HepG2 (cell line): ENCODE measurements around the gene RUSF1. TPM values are rescaled to one million over a fixed set of nuclear protein-coding genes. Genes with fewer than 3 reads are reported as not detected.

ENCODE experiments used
- CBX1 ChIP-seq: IDR thresholded peaks from one replicate; pipeline ENCODE4 v1.6.1; 2016; ENCODE audit warnings: antibody characterized with exemption, low read depth
- DPF2 ChIP-seq: sonication (generic); formaldehyde crosslinking; IDR thresholded peaks from 2 replicates; pipeline ENCODE4 v1.4.0; 2020; ENCODE audit warnings: mild to moderate bottlenecking, low read depth, missing genetic modification reagents, borderline replicate concordance
- ERF ChIP-seq: IDR thresholded peaks from 2 replicates; pipeline ENCODE4 v1.6.1; 2018; ENCODE audit warnings: missing biosample characterization, missing genetic modification reagents
- ETV5 ChIP-seq: IDR thresholded peaks from 2 replicates; pipeline ENCODE4 v1.6.1; 2018; ENCODE audit warnings: missing biosample characterization, missing genetic modification reagents, inconsistent platforms, borderline replicate concordance
- HOXA5 ChIP-seq: sonication (generic); formaldehyde crosslinking; IDR thresholded peaks from 2 replicates; pipeline ENCODE4 v1.4.0; 2020; ENCODE audit warnings: missing genetic modification reagents
- KDM5B ChIP-seq: sonication (generic); formaldehyde crosslinking; IDR thresholded peaks from 2 replicates; pipeline ENCODE4 v1.4.0; 2020; ENCODE audit warnings: missing genetic modification reagents, mild to moderate bottlenecking, borderline replicate concordance
- MTA1 ChIP-seq: sonication (generic); formaldehyde crosslinking; IDR thresholded peaks from 2 replicates; pipeline ENCODE4 v1.4.0; 2020; ENCODE audit warnings: missing genetic modification reagents, mild to moderate bottlenecking, borderline replicate concordance
- NFE2L1 ChIP-seq: sonication (generic); formaldehyde crosslinking; IDR thresholded peaks from 2 replicates; pipeline ENCODE4 v1.4.0; 2020; ENCODE audit warnings: missing genetic modification reagents, mild to moderate bottlenecking, borderline replicate concordance
- PAX8 ChIP-seq: sonication (generic); formaldehyde crosslinking; IDR thresholded peaks from 2 replicates; pipeline ENCODE4 v1.8.0; 2022; ENCODE audit warnings: mild to moderate bottlenecking, missing genetic modification reagents, borderline replicate concordance
- PLSCR1 ChIP-seq: sonication (generic); formaldehyde crosslinking; IDR thresholded peaks from 2 replicates; pipeline ENCODE4 v1.5.0; 2020; ENCODE audit warnings: missing genetic modification reagents, mild to moderate bottlenecking, borderline replicate concordance
- POLR2AphosphoS2 ChIP-seq: IDR thresholded peaks from 2 replicates; pipeline ENCODE4 v1.6.1; 2011; ENCODE audit warnings: low read depth, low read length, improper control_type of control experiment
- SAFB2 ChIP-seq: sonication (generic); formaldehyde crosslinking; IDR thresholded peaks from 2 replicates; pipeline ENCODE4 v1.5.1; 2020; ENCODE audit warnings: missing genetic modification reagents, low read depth, mild to moderate bottlenecking, borderline replicate concordance
- SNAI1 ChIP-seq: sonication (generic); formaldehyde crosslinking; IDR thresholded peaks from 2 replicates; pipeline ENCODE4 v1.5.0; 2020; ENCODE audit warnings: mild to moderate bottlenecking, missing genetic modification reagents, borderline replicate concordance
- SP1 ChIP-seq, 2 experiments: fragments of 450-650 bp in 1 of 2; sonication (generic) in 1 of 2; formaldehyde crosslinking in 1 of 2; IDR thresholded peaks; 2 replicates each; pipeline versions ENCODE4 v1.4.0 to v1.6.1; 2016 to 2020; ENCODE audit warnings: missing genetic modification reagents in 1 of 2
- TAF15 ChIP-seq: fragments of 200-400 bp; formaldehyde crosslinking; IDR thresholded peaks from one replicate; pipeline ENCODE4 v1.6.1; 2018; ENCODE audit warnings: mild to moderate bottlenecking, low read depth, low read length; ENCODE audit not compliant: poor library complexity, severe bottlenecking
- UBTF ChIP-seq: sonication (generic); formaldehyde crosslinking; IDR thresholded peaks from 2 replicates; pipeline ENCODE4 v1.4.0; 2020; ENCODE audit warnings: mild to moderate bottlenecking, missing genetic modification reagents
- XBP1 ChIP-seq: sonication (generic); formaldehyde crosslinking; IDR thresholded peaks from 2 replicates; pipeline ENCODE4 v1.5.0; 2020; ENCODE audit warnings: missing genetic modification reagents
- ZBTB26 ChIP-seq: IDR thresholded peaks from 2 replicates; pipeline ENCODE4 v1.6.1; 2016; ENCODE audit warnings: missing compliant biosample characterization, missing genetic modification reagents, borderline replicate concordance
- ZKSCAN5 ChIP-seq: sonication (generic); formaldehyde crosslinking; IDR thresholded peaks from 2 replicates; pipeline ENCODE4 v1.5.1; 2020; ENCODE audit warnings: mild to moderate bottlenecking, missing genetic modification reagents
- ZNF292 ChIP-seq: sonication (generic); formaldehyde crosslinking; IDR thresholded peaks from 2 replicates; pipeline ENCODE4 v1.8.1; 2022; ENCODE audit warnings: mild to moderate bottlenecking, low read depth, missing genetic modification reagents, borderline replicate concordance
- ZNF513 ChIP-seq: sonication (generic); formaldehyde crosslinking; conservative IDR thresholded peaks from 2 replicates; pipeline ENCODE4 v1.5.0; 2020; ENCODE audit warnings: missing genetic modification reagents
- ZNF788 ChIP-seq: sonication (generic); formaldehyde crosslinking; IDR thresholded peaks from 2 replicates; pipeline ENCODE4 v1.5.0; 2020; ENCODE audit warnings: mild to moderate bottlenecking, missing genetic modification reagents, borderline replicate concordance
- ZSCAN25 ChIP-seq: sonication (generic); formaldehyde crosslinking; IDR thresholded peaks from 2 replicates; pipeline ENCODE4 v1.8.0; 2022; ENCODE audit warnings: mild to moderate bottlenecking, missing genetic modification reagents
- ZSCAN29 ChIP-seq: sonication (generic); formaldehyde crosslinking; conservative IDR thresholded peaks from 2 replicates; pipeline ENCODE4 v1.4.0; 2020; ENCODE audit warnings: mild to moderate bottlenecking, missing genetic modification reagents
- polyA plus RNA-seq, 8 experiments: library from polyadenylated mRNA; depleted of rRNA in 3 of 8; stranded (reverse) in 7 of 8; unstranded in 1 of 8; fragments of >200 nt; fragmentation: Illumina TruSeq in 4 of 8; extraction: Trizol in 4 of 8; gene quantifications; 2 replicates each; pipeline versions ENCODE4 v1.2.1 to v1.2.3, GENCODE V29; 2011 to 2016; ENCODE audit warnings: low read depth in 4 of 8, missing spikeins in 1 of 8, mixed read lengths in 1 of 8; ENCODE audit not compliant: insufficient read depth in 1 of 8
- total RNA-seq, 5 experiments: library from RNA; depleted of rRNA; stranded (reverse); fragments of >200 nt; fragmentation: Illumina TruSeq; extraction: Trizol; gene quantifications; 2 replicates each; pipeline ENCODE4 v1.2.3, GENCODE V29; 2016; ENCODE audit warnings: low read depth in 1 of 5

Gene RUSF1
- total and polyA plus RNA-seq, 2 of the 13 experiments (the other 11 are each of a cell fraction or from before 2014, with no cell fraction given): 40.8 to 50.2 TPM

- no peak for TF ChIP-seq NFE2L1 (CRISPR knock-in tag)
- TF ChIP-seq KDM5B (CRISPR knock-in tag): peak; percentile 95
- no peak; the same call in none of the 2 replicates for TF ChIP-seq SNAI1 (CRISPR knock-in tag)
- peak; percentile 44 for TF ChIP-seq CBX1
- TF ChIP-seq ZSCAN29 (CRISPR knock-in tag): peak; percentile 42; the same call in 1 of the 2 replicates
- TF ChIP-seq ERF: peak; percentile 96
- TF ChIP-seq ZSCAN25 (CRISPR knock-in tag): peak; percentile 98
- no peak for TF ChIP-seq XBP1 (CRISPR knock-in tag)
- no peak for TF ChIP-seq TAF15
- TF ChIP-seq SAFB2 (CRISPR knock-in tag): peak; percentile 92; the same call in 1 of the 2 replicates
- TF ChIP-seq UBTF (CRISPR knock-in tag): peak; percentile 97
- peak; percentile 69 for TF ChIP-seq DPF2
- TF ChIP-seq ZBTB26 (CRISPR knock-in tag): peak; percentile 77
- peak; percentile 98 for TF ChIP-seq ZNF788
- TF ChIP-seq POLR2AphosphoS2: no peak
- no peak; the same call in 1 of the 2 replicates for TF ChIP-seq PAX8 (CRISPR knock-in tag)
- no peak for TF ChIP-seq ZKSCAN5 (CRISPR knock-in tag)
- TF ChIP-seq HOXA5 (CRISPR knock-in tag): no peak
- TF ChIP-seq SP1 (IDR thresholded peaks at IDR 0.05): no peak
- peak; percentile 78 for TF ChIP-seq SP1 (CRISPR knock-in tag; IDR thresholded peaks at IDR 0.05)
- no peak for TF ChIP-seq PLSCR1 (CRISPR knock-in tag)
- peak; percentile 87 for TF ChIP-seq MTA1
- peak; percentile 98 for TF ChIP-seq ZNF292 (CRISPR knock-in tag)
- TF ChIP-seq ETV5 (CRISPR knock-in tag): peak; percentile 86
- TF ChIP-seq ZNF513 (CRISPR knock-in tag): no peak
Observed at GRCh38 chr16:31458073-31458843, 49.9 kb downstream of the RUSF1 start (continued).
